GM12864 (cell line): ENCODE results near the gene LRRC74B.

Experiments
- DNase-seq: peaks from one replicate; pipeline ENCODE4 v3.0.0-alpha.2; 2011; ENCODE audit warnings: low read depth
- H3K4me3 ChIP-seq: 2 replicates; pipeline ENCODE4 v1.5.1; 2011; ENCODE audit warnings: mild to moderate bottlenecking, low read depth, low read length, control low read depth
- CTCF ChIP-seq: IDR thresholded peaks from 2 replicates; pipeline ENCODE4 v1.5.1; 2011; ENCODE audit warnings: low read depth, mild to moderate bottlenecking, moderate library complexity, low read length, control low read depth, inconsistent platforms; ENCODE audit errors: missing control alignments

The LRRC74B gene

GRCh38 chr22:21101877-21102638, 56.3 kb downstream of the LRRC74B start:
- no peak for TF ChIP-seq CTCF
- DNase-seq = no peak
- no peak overlapping the region for H3K4me3 ChIP-seq

GRCh38 chr22:21102659-21103267, 57.0 kb downstream of the LRRC74B start:
- DNase-seq = peak; percentile 15
- peak; percentile 82 for TF ChIP-seq CTCF
- no peak overlapping the region for H3K4me3 ChIP-seq

GRCh38 chr22:21103633-21104032, 57.9 kb downstream of the LRRC74B start:
- no peak overlapping the region for H3K4me3 ChIP-seq
- no peak for TF ChIP-seq CTCF
- DNase-seq = no peak

- no peak for TF ChIP-seq CTCF
- H3K4me3 ChIP-seq = no peak overlapping the region
- no peak for DNase-seq
Measured at GRCh38 chr22:21104126-21104691, 58.5 kb downstream of the LRRC74B start.

- no peak overlapping the region for H3K4me3 ChIP-seq
- TF ChIP-seq CTCF = no peak
- DNase-seq = no peak
Measured at GRCh38 chr22:21105294-21105693, 59.5 kb downstream of the LRRC74B start.

- no peak for TF ChIP-seq CTCF
- no peak overlapping the region for H3K4me3 ChIP-seq
- no peak for DNase-seq
Measured at GRCh38 chr22:21106000-21106399, 60.3 kb downstream of the LRRC74B start.
